AG09319 (cell line): ENCODE data around the gene MGST3.

Experiments
- DNase-seq: peaks from one replicate; pipeline ENCODE4 v3.0.0-alpha.2; 2010; ENCODE audit warnings: low read depth; ENCODE audit errors: extremely low read depth
- TF ChIP-seq, protein P1 (sequence below): IDR thresholded peaks from 2 replicates; pipeline ENCODE4 v1.5.1; 2011; ENCODE audit warnings: low read depth, mild to moderate bottlenecking, inconsistent platforms, low read length, moderate library complexity

Gene MGST3

DNA sequence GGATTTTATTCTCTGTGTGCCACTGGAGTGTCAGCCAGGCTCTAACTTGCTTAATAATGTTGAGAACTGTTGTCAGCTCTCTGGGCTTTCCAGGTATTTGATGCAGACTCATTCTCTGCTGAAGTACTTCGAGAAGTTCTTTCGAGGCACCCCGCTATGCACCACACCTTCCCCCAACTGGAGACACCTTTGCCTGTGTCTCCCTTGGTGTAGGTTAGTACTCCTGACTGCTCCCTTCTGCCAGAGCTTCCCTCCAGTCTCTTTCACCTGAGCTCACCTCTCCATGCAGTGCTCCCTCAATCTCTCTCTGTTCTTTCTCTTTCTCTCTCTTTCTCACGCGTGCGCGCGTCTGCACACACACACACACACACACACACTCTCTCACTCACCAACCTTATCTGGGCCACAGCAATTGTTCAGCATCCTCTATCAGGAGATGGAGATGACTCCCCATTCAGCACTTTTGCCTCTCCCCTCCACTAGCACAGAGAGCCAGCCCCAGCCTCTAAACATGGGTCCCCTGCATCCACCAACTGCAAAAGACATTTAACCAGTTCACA lies 14.0 kb upstream of the MGST3 start:
- DNase-seq, result no peak
- TF ChIP-seq, protein P1, sequence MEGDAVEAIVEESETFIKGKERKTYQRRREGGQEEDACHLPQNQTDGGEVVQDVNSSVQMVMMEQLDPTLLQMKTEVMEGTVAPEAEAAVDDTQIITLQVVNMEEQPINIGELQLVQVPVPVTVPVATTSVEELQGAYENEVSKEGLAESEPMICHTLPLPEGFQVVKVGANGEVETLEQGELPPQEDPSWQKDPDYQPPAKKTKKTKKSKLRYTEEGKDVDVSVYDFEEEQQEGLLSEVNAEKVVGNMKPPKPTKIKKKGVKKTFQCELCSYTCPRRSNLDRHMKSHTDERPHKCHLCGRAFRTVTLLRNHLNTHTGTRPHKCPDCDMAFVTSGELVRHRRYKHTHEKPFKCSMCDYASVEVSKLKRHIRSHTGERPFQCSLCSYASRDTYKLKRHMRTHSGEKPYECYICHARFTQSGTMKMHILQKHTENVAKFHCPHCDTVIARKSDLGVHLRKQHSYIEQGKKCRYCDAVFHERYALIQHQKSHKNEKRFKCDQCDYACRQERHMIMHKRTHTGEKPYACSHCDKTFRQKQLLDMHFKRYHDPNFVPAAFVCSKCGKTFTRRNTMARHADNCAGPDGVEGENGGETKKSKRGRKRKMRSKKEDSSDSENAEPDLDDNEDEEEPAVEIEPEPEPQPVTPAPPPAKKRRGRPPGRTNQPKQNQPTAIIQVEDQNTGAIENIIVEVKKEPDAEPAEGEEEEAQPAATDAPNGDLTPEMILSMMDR, result no peak

DNA sequence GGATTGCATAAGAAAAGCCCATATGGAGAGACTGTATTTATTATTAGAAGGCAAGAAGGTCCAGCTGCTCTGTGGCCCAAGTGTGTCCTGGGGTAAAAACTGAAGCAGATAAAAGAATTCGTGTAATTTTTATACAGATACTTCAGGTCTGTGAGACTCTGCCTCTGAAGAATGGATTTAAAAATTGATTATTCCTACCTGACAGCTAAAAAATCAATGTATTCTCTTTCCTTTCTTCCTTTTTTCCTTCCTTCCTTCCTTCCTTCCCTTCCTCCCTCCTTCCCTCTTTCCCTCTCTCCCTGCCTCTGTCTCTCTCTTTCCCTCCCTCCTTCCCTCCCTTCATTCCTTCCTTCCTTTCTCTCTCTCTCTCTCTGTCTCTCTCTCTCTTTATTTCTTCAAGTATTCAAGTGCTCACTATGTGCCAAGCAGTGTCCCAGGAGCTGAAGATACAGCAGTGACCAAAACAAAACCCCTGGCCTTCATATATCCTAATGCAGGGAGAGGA lies 11.3 kb upstream of the MGST3 start:
- DNase-seq, result no peak
- TF ChIP-seq, protein P1, result no peak

DNA sequence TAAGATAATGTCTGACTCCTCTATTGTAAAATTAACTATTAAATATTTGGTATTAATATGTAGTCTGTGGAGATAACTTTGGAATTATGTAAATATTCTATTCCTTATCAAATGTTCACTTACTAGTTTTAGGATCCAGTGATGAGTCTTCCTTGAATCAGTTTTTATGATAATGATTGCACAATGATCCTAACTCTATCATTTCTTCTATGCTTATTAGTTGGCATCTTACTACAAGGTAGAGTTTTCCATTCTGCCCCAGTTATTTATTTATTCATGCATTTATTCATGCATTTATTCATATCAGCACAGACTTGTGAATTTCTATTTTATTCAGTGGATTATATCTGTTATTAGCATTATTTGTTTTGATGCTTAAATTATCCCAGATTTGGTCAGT lies 7.4 kb upstream of the MGST3 start:
- DNase-seq, result no peak
- TF ChIP-seq, protein P1, result no peak

DNA sequence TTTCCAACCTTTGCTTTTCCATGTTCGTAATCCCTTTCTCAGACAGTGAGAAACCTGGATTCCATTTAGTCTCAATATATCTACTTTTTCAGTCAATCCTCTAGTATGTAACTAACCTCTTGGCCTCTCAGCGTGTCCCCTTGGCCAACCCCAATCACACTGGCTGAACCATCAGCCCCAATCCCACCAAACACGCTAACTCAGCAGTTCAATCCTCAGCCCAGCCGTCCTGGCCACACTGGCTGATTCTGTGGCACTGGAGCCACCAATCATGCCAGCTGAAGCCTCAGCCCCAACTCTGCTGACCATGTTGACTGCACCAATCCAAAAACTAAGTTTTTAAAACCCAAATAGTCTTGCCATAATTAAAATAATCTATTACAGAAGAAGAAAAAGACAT lies 6.6 kb upstream of the MGST3 start:
- TF ChIP-seq, protein P1, result no peak
- no peak for DNase-seq

DNA sequence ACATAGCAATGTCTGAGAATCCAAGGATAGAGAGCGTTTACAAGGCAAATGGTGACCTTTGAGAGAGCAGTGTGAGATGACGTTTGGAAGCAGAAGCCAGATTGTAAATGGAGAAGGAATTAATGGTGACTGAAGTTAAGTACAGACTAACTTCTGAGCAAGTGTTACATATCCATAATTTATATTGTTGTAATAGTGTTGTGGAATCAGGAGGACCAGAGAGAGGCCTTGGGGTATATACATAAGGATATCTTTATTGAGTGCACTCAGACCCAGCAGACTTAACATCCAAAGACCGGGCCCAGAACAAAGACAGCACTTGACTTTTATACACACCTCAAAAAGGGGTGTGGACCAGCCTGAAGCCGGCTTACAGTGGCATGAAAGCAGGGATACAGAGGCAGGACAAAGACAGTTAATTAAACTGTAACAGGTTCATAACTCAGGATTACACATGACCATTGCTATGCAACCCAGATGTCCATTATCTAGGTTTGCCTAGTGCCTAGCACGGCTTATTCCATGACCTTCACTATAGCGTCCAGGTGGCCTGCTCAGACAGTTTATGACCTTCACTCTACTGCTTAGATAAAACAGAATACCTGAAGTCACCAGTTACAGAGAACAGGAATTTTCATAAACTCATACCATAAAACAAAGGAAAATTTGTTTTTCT lies 2.7 kb upstream of the MGST3 start:
- no peak for DNase-seq
- TF ChIP-seq, protein P1, result no peak

DNA sequence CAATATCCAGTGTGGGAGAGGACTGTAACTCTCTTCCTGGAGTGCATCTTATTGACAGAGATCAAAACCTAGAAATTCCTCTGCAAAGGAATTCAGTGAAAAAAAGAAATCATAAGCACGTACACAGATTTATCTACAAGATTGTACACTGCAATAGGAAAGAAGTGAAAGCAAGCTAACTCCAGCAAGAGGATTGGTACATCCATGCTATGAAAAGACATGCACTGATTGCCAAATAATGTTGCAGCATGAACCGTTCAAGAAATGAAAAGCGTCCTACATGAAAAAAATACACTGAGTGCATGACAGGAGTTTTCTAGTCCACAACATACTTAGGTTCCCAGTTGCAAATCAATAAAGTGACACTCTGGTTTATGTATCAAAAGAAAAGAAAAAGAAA lies 1.9 kb upstream of the MGST3 start:
- TF ChIP-seq, protein P1, result no peak
- no peak for DNase-seq

DNA sequence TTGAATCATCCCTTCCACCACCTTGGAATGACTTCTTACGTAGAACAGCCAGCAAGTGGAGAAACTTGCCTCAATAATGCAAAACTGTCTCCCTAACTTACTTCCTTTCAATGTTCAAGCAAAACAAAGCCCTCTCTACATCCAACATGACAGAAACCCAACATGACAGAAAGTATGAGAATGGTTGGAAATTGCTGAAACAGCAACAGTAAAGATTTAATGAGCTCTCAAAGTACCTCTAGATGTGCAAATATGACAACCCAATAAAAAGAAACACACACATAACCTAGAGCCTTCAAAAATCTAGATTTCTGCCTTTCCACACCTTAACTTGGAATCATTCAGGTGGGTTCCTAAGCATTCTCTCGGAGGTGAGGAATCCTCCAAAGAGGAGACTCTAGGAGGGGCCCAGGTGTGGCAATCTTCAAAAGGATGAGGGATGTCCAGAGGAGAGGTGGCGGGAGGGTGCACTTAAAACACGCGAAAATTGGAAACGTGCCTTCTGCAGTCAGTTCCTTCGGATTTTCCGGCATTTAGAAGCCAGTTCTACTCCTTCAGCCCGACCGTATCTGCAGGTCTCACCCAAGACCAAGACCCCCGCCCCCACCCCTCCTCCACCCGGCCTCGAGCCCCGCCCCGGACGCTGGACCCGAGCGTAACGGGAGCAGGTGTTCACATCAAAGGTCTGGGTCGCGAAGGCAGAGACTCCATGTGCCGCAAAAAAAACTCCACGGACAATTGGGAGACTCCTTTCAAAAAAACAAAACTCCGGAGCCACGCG lies 996 bp upstream of the MGST3 start:
- TF ChIP-seq, protein P1, result no peak
- DNase-seq, result no peak
